Measurements from ENCODE around the gene FEM1A. TPM values are rescaled to one million over a fixed set of nuclear protein-coding genes. Genes with fewer than 3 reads are reported as not detected.

FEM1A gene
- total and polyA plus RNA-seq, 2 of the 13 experiments (the other 11 are each of a cell fraction or from before 2014, with no cell fraction given): 3.2 to 10.8 TPM

- TF ChIP-seq ZNF562 (CRISPR knock-in tag; IDR thresholded peaks at IDR 0.05; ENCODE audit: borderline replicate concordance): no peak
- TF ChIP-seq HNRNPLL (IDR thresholded peaks at IDR 0.05; ENCODE audit: low read depth, low read length, poor library complexity, severe bottlenecking): no peak
- TF ChIP-seq ZNF773 (CRISPR knock-in tag; IDR thresholded peaks at IDR 0.05; ENCODE audit: borderline replicate concordance): no peak
- no peak for TF ChIP-seq ZNF142 (CRISPR knock-in tag; IDR thresholded peaks at IDR 0.05)
- TF ChIP-seq MAX (IDR thresholded peaks at IDR 0.05): 0 out of 2 replicates have a peak, but pooled peaks have one; percentile 20
- TF ChIP-seq SRSF9 (IDR thresholded peaks at IDR 0.05; ENCODE audit: borderline replicate concordance, insufficient read depth, low read depth, low read length, poor library complexity, severe bottlenecking): no peak
- TF ChIP-seq DDIT3 (CRISPR knock-in tag; IDR thresholded peaks at IDR 0.05): no peak
- no peak for TF ChIP-seq TRIM22 (IDR thresholded peaks at IDR 0.05)
- peak; percentile 25; the same call in 1 of the 2 replicates for TF ChIP-seq ZSCAN21 (CRISPR knock-in tag; IDR thresholded peaks at IDR 0.05; ENCODE audit: borderline replicate concordance)
- TF ChIP-seq SNAPC4 (CRISPR knock-in tag; IDR thresholded peaks at IDR 0.05): no peak
- TF ChIP-seq DBP (CRISPR knock-in tag; IDR thresholded peaks at IDR 0.05; ENCODE audit: not compliant biosample characterization): no peak
- TF ChIP-seq SMAD9 (CRISPR knock-in tag; IDR thresholded peaks at IDR 0.05): no peak
- no peak for TF ChIP-seq FOXK2 (IDR thresholded peaks at IDR 0.05)
- TF ChIP-seq ELF3 (CRISPR knock-in tag; IDR thresholded peaks at IDR 0.05): no peak
Observed at GRCh38 chr19:4811328-4812131, 20.0 kb downstream of the FEM1A start (continued).
